H1 (cell line): ENCODE data around the gene LY6G5C. TPM values are rescaled to one million over a fixed set of nuclear protein-coding genes. Genes with fewer than 3 reads are reported as not detected.

Experiments used
- BCL11A ChIP-seq, 2 experiments: IDR thresholded peaks; one replicate each; pipeline ENCODE4 v1.6.1; 2011; ENCODE audit warnings: low read depth in 2 of 2, low read length in 2 of 2, mild to moderate bottlenecking in 2 of 2
- EGR1 ChIP-seq: IDR thresholded peaks from 2 replicates; pipeline ENCODE4 v1.6.1; 2011; ENCODE audit warnings: low read depth, low read length, borderline replicate concordance
- SAP30 ChIP-seq: fragments of 300-600 bp; sonication (generic); IDR thresholded peaks from 2 replicates; pipeline ENCODE4 v1.7.1; 2012; ENCODE audit warnings: low read length, moderate library complexity, mild to moderate bottlenecking, inconsistent platforms; ENCODE audit not compliant: insufficient read depth, insufficient replicate concordance
- polyA plus RNA-seq, 7 experiments: library from polyadenylated mRNA; depleted of rRNA in 3 of 7; stranded (reverse) in 5 of 7; unstranded in 2 of 7; fragments of >200 nt in 5 of 7; fragments of 200-250 nt in 2 of 7; gene quantifications; 1 replicate in 5 of 7; 2 replicates in 1 of 7; 4 replicates in 1 of 7; pipeline versions ENCODE4 v1.2.1 to v1.2.3, GENCODE V29; 2011 to 2013; ENCODE audit warnings: missing spikeins in 2 of 7, mixed read lengths in 2 of 7
- total RNA-seq: library from RNA; stranded (reverse); fragmentation: NEBNext Ultra II Directional; extraction: Animal tissue kit (Norgen Biotek cat#: 25700); gene quantifications from 2 replicates; pipeline ENCODE4 v1.2.1, GENCODE V29; 2021
- TF ChIP-seq, protein P1 (sequence below): IDR thresholded peaks from 2 replicates; pipeline ENCODE4 v1.6.1; 2011; ENCODE audit warnings: low read length, improper control_type of control experiment

The LY6G5C gene
- total and polyA plus RNA-seq, 2 of the 8 experiments (the other 6 are each of a cell fraction or from before 2014, with no cell fraction given) = 1.1 to 1.8 TPM

DNA sequence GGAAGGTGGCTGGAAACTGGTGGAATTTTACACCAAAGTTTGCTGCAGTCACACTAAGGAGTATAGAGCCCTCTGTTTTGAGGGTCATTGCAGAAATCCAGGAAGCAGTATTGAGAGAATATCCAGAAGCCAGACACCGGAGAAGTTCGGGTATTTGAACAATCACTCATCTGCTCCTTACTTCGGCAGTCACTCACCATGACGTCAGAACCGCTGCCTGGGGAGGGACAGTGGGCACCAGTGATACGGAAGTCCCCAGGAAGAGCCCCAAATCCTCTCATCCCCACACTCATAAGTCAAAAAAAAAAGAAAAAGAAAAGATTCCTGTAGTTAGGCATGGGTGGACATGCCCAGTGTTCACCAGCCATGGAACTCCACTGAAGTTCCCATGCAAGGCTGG lies 4.0 kb downstream of the LY6G5C start (continued):
- TF ChIP-seq SAP30 (no peak), EGR1 (no peak), BCL11A (IDR thresholded peaks at IDR 0.05; ENCODE audit: low read depth in 2 of 2, low read length in 2 of 2) (no peak)
- TF ChIP-seq, protein P1, sequence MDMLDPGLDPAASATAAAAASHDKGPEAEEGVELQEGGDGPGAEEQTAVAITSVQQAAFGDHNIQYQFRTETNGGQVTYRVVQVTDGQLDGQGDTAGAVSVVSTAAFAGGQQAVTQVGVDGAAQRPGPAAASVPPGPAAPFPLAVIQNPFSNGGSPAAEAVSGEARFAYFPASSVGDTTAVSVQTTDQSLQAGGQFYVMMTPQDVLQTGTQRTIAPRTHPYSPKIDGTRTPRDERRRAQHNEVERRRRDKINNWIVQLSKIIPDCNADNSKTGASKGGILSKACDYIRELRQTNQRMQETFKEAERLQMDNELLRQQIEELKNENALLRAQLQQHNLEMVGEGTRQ = no peak
- TF ChIP-seq, all 59 proteins: peak for 0
